Measurements from ENCODE around the gene NAT9.

Gene NAT9

GRCh38 chr17:74742153-74742515, 34.0 kb downstream of the NAT9 start (continued):
- no peak for TF ChIP-seq PRDM2 (tag by site-specific recombination; IDR thresholded peaks at IDR 0.05; ENCODE audit: borderline replicate concordance)
- no peak for TF ChIP-seq ZFP37 (tag by site-specific recombination; IDR thresholded peaks at IDR 0.05)
- TF ChIP-seq ZNF639 (tag by site-specific recombination; IDR thresholded peaks at IDR 0.05): no peak
- no peak for TF ChIP-seq ZSCAN5A (tag by site-specific recombination; IDR thresholded peaks at IDR 0.05)
- no peak for TF ChIP-seq SALL2 (tag by site-specific recombination; IDR thresholded peaks at IDR 0.05; ENCODE audit: borderline replicate concordance)
- TF ChIP-seq ZNF23 (tag by site-specific recombination; IDR thresholded peaks at IDR 0.05; ENCODE audit: borderline replicate concordance): no peak
- no peak for TF ChIP-seq ZNF16 (tag by site-specific recombination; IDR thresholded peaks at IDR 0.05; ENCODE audit: low read depth)

- POLR2A ChIA-PET: interaction anchor here (0.7 to 1.4 kb wide), 2 partner anchors 125 to 132 kb away, joined by 3 to 5 read pairs; partner anchors contain the start of gene FDXR
- Histone ChIP-seq H3K36me3 (ENCODE audit: control insufficient read depth in 2 of 2, insufficient read depth in 1 of 2, low read length in 2 of 2) (no peaks in the 10 kb centered on the region), H3K9me3 (ENCODE audit: control insufficient read depth, insufficient read depth, low read depth, low read length) (no peaks in the 10 kb centered on the region), H3K27ac (ENCODE audit: extremely low read depth, low read depth, low read length) (no peak overlapping the region), H3K4me3 (ENCODE audit: low read depth, low read length) (no peak overlapping the region), H3K4me1 (ENCODE audit: control insufficient read depth, insufficient read depth, low read length) (peaks cover 2% of the 10 kb centered on the region; the same call in 1 of the 2 replicates)
- CTCF ChIA-PET: interaction anchor here (0.7 to 2.2 kb wide), 5 partner anchors 30 to 175 kb away, joined by 3 to 13 read pairs (median 3); a partner anchor contains a TSS
- TF ChIP-seq ZNF239 (tag by site-specific recombination; IDR thresholded peaks at IDR 0.05) (no peak), ZNF544 (tag by site-specific recombination; IDR thresholded peaks at IDR 0.05) (no peak), ZNF155 (tag by site-specific recombination; IDR thresholded peaks at IDR 0.05) (no peak), ZNF510 (tag by site-specific recombination; IDR thresholded peaks at IDR 0.05; ENCODE audit: insufficient replicate concordance) (no peak), ZNF626 (tag by site-specific recombination; IDR thresholded peaks at IDR 0.05) (no peak), SALL2 (tag by site-specific recombination; IDR thresholded peaks at IDR 0.05; ENCODE audit: borderline replicate concordance) (no peak), ZNF549 (tag by site-specific recombination; IDR thresholded peaks at IDR 0.05) (no peak), ZNF768 (tag by site-specific recombination; IDR thresholded peaks at IDR 0.05) (no peak), ZNF658 (tag by site-specific recombination; IDR thresholded peaks at IDR 0.05) (no peak), ZNF24 (tag by site-specific recombination; IDR thresholded peaks at IDR 0.05) (no peak), KLF17 (tag by site-specific recombination; IDR thresholded peaks at IDR 0.05) (no peak), ATF2 (tag by site-specific recombination; IDR thresholded peaks at IDR 0.05; ENCODE audit: low read depth) (no peak), ZNF513 (tag by site-specific recombination; IDR thresholded peaks at IDR 0.05) (no peak), ZBTB8A (tag by site-specific recombination; IDR thresholded peaks at IDR 0.05) (no peak), ZNF10 (tag by site-specific recombination; IDR thresholded peaks at IDR 0.05) (no peak)
Measured at GRCh38 chr17:74740641-74741387, 35.3 kb downstream of the NAT9 start.
